ENCODE data around the gene LGR6. TPM values are rescaled to one million over a fixed set of nuclear protein-coding genes. Genes with fewer than 3 reads are reported as not detected.
A peak's percentile ranks its signal among the peaks of the same experiment; 100 is the strongest.

Gene LGR6
- total and polyA plus RNA-seq, 10 of the 15 experiments (the other 5 are each of a cell fraction or from before 2014, with no cell fraction given): not detected

GRCh38 chr1:202160377-202160940, 33.1 kb upstream of the LGR6 start, which contains the start of gene PTPN7 (continued):
- peak; percentile 32 for TF ChIP-seq SKIL (IDR thresholded peaks at IDR 0.05; ENCODE audit: low read depth, poor library complexity, severe bottlenecking)
- peak; percentile 34 for TF ChIP-seq ZNF687 (IDR thresholded peaks at IDR 0.05)
- TF ChIP-seq RAD21 (IDR thresholded peaks at IDR 0.05; ENCODE audit: insufficient read depth, low read depth, low read length): peak; percentile 42; the same call in 1 of the 2 replicates
- TF ChIP-seq IRF4 (IDR thresholded peaks at IDR 0.05; ENCODE audit: low read depth, low read length): peak; percentile 15; the same call in 1 of the 2 replicates
- no peak for TF ChIP-seq KDM1A (IDR thresholded peaks at IDR 0.05; ENCODE audit: borderline replicate concordance)
- no peak for TF ChIP-seq PKNOX1 (IDR thresholded peaks at IDR 0.05)
- TF ChIP-seq SREBF2 (IDR thresholded peaks at IDR 0.05; ENCODE audit: low read length): no peak
- TF ChIP-seq BACH1 (IDR thresholded peaks at IDR 0.05; ENCODE audit: borderline replicate concordance): peak; percentile 18; the same call in 1 of the 2 replicates
- 0 out of 2 replicates have a peak, but pooled peaks have one; percentile 54 for TF ChIP-seq STAT1 (conservative IDR thresholded peaks at IDR 0.05)
- no peak for TF ChIP-seq RELA (IDR thresholded peaks at IDR 0.05; ENCODE audit: borderline replicate concordance, partially characterized antibody)
- no peak for TF ChIP-seq MTA3 (IDR thresholded peaks at IDR 0.05; ENCODE audit: borderline replicate concordance, low read length)
- no peak for TF ChIP-seq ATF3 (IDR thresholded peaks at IDR 0.05; ENCODE audit: borderline replicate concordance, extremely low read depth, low read depth, low read length)
- no peak for TF ChIP-seq CEBPZ (IDR thresholded peaks at IDR 0.05; ENCODE audit: low read depth, low read length)
- 0 out of 2 replicates have a peak, but pooled peaks have one; percentile 33 for TF ChIP-seq HDGF (IDR thresholded peaks at IDR 0.05)
- TF ChIP-seq SMARCA5 (IDR thresholded peaks at IDR 0.05): peak; percentile 84
- no peak for TF ChIP-seq YY1 (IDR thresholded peaks at IDR 0.05; ENCODE audit: low read depth, low read length)
- no peak for TF ChIP-seq ZNF207 (IDR thresholded peaks at IDR 0.05; ENCODE audit: borderline replicate concordance)
- TF ChIP-seq CBX5 (IDR thresholded peaks at IDR 0.05; ENCODE audit: low read depth): no peak
- TF ChIP-seq NFYB (IDR thresholded peaks at IDR 0.05; ENCODE audit: insufficient read depth, low read depth, low read length): no peak
- no peak for TF ChIP-seq STAT3 (IDR thresholded peaks at IDR 0.05; ENCODE audit: low read depth, low read length)
